Heart left ventricle (tissue), 16 donors: Measurements from ENCODE around the gene HCN4. TPM values are rescaled to one million over a fixed set of nuclear protein-coding genes. Genes with fewer than 3 reads are reported as not detected.
A peak's percentile ranks its signal among the peaks of the same experiment; 100 is the strongest.

Source experiments
- ATAC-seq, 4 donors: fragments of 200-7000 bp; cut with Tn5 transposase; one replicate each; pipeline ENCODE4 v1.9.1; 2020 to 2022; ENCODE audit warnings: moderate library complexity in 4 of 4, mild to moderate bottlenecking in 3 of 4, moderate number of reproducible peaks in 1 of 4
- DNase-seq, 5 donors: peaks; one replicate each; pipeline ENCODE4 v3.0.0-alpha.2; 2020
- H3K27ac ChIP-seq, 12 donors: fragments of 200-600 bp; sonication (generic) in 4 of 12; one replicate each; pipeline versions ENCODE4 v1.5.0 to v1.8.0; 2016 to 2022; ENCODE audit warnings: mild to moderate bottlenecking in 2 of 12
- H3K27me3 ChIP-seq, 9 donors: fragments of 200-600 bp; sonication (generic) in 2 of 9; one replicate each; pipeline versions ENCODE4 v1.5.1 to v1.8.0; 2016 to 2022; ENCODE audit warnings: mild to moderate bottlenecking in 3 of 9
- H3K36me3 ChIP-seq, 9 donors: fragments of 200-600 bp; sonication (generic) in 2 of 9; one replicate each; pipeline versions ENCODE4 v1.5.0 to v1.8.0; 2018 to 2022; ENCODE audit warnings: mild to moderate bottlenecking in 2 of 9
- H3K4me1 ChIP-seq, 12 donors: fragments of 200-600 bp; sonication (generic) in 4 of 12; one replicate each; pipeline versions ENCODE4 v1.5.0 to v1.8.0; 2016 to 2022; ENCODE audit warnings: mild to moderate bottlenecking in 3 of 12
- H3K4me3 ChIP-seq, 12 donors: fragments of 200-600 bp; sonication (generic) in 4 of 12; one replicate each; pipeline versions ENCODE4 v1.5.0 to v1.8.0; 2017 to 2022; ENCODE audit warnings: mild to moderate bottlenecking in 9 of 12, moderate library complexity in 4 of 12
- H3K9me3 ChIP-seq, 12 donors: fragments of 200-600 bp; sonication (generic) in 4 of 12; one replicate each; pipeline versions ENCODE4 v1.5.0 to v1.8.0; 2016 to 2022; ENCODE audit warnings: mild to moderate bottlenecking in 1 of 12
- POLR2A ChIP-seq, 2 donors: fragments of 450-650 bp; IDR thresholded peaks; one replicate each; pipeline ENCODE4 v1.6.1; 2017; ENCODE audit warnings: antibody characterized with exemption in 2 of 2, mild to moderate bottlenecking in 2 of 2, moderate library complexity in 2 of 2
- WGBS, 4 donors: extraction: QIAGEN DNeasy Blood & Tissue Kit in 2 of 4; methylation state at CpG; one replicate each; pipeline versions ENCODE4 v1.1.5 to v1.1.7; 2013 to 2018; 5-methylcytosine and 5-hydroxymethylcytosine counted together
- intact Hi-C, 10 donors: fragments of 100-400 bp; cut with DNase I; formaldehyde crosslinking; loops; one replicate each; pipeline versions ENCODE4 v1.11.1 to v1.14.2; 2022
- polyA plus RNA-seq, 2 donors: library from polyadenylated mRNA; stranded (reverse); fragments of 200-250 nt; gene quantifications; one replicate each; pipeline ENCODE4 v1.2.3, GENCODE V29; 2013
- total RNA-seq, 9 donors: library from RNA; depleted of rRNA in 2 of 9; stranded (reverse); fragments of >200 nt in 2 of 9; fragmentation: NEBNext Ultra II Directional in 3 of 9; extraction: Animal tissue kit (Norgen Biotek cat#: 25700) in 3 of 9; gene quantifications; one replicate each; pipeline versions ENCODE4 v1.1.0 to v1.2.4, GENCODE V29; 2016 to 2023
- TF ChIP-seq, protein P1 (sequence below), 12 donors: fragments of 200-600 bp; sonication (generic) in 4 of 12; IDR thresholded peaks; one replicate each; pipeline versions ENCODE4 v1.5.0 to v1.8.0; 2018 to 2022; ENCODE audit warnings: antibody characterized with exemption in 12 of 12, mild to moderate bottlenecking in 5 of 12
- donor health status: ischemic (EF 13 %, LVEDD 7.1; RV severe dilation, severe dysfunction).
- donor health status: healthy with polysubstance abuse.
- donor health status: DM: no; HTN: yes; CAD: no.
- donor health status: DM: no; HTN: no; CAD: no.
- donor health status: ischemic (EF 25% LVEDD 6.9; RV normal size, moderate dysfunction).
- donor health status: ischemic (EF 25% LVEDD 5.7; RV mildly dilated, moderate dysfunction).
- donor health status: healthy.
- donor health status: DM: yes; HTN: yes; CAD: no.
- donor health status: ischemic (EF 35%, LVEDD 5.7; RV mildly dilated, moderate dysfunction).
- donor health status: nonischemic (EF 11% LVEDD 7.7; RV severe dilation, severe dysfunction).
- donor health status: DM: yes; HTN: yes; CAD: no.
- donor health status: PGD.
- donor health status: ischemic (EF 29% LVEDD 5.4; RV normal size, mild dysfunction).
- donor health status: nonischemic (EF 23%, LVEDD 6.1; RV moderate dilation, normal function).

Gene HCN4
- total and polyA plus RNA-seq, 11 donors = 5.1 to 23.0 (median 8.4) TPM

DNA sequence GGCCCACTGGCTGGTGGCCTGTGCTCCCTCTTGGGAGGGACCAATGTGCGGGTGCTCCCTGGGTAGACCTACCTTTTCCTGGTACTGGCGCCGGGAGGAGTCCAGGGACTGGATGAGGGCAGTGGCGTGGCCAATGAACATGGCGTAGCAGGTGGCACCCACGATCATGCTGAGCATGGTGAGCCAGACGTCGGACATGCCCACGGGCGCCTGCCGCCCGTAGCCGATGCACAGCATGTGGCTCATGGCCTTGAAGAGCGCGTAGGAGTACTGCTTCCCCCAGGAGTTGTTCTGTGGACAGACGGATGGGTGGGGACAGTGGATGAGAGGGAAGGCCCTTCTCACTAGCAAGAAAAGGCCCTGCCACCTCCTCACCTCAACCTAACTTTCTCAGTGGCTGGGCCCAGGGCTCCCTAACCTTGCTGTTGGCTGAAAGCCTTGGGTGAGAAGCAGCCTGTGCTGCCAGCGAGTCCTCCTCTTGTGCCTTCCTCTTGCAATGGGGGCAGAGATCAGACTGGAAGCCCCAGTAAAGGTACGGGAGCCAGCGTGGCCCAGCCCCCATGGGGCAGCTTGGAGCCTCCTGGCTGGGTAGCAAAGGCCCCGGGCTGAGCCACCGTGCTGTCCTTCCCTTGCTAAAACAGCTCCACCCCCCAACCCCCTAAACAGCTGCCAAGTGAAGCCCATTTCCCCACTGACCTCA lies 39.1 kb downstream of the HCN4 start:
- Histone ChIP-seq H3K4me3 (no peak overlapping the region), H3K27me3 (peaks cover 0 to 6% (median 0%) of the 10 kb centered on the region in 9 donors), H3K9me3 (no peaks in the 10 kb centered on the region), H3K27ac (no peak overlapping the region), H3K36me3 (peaks cover 0 to 6% (median 0%) of the 10 kb centered on the region in 9 donors), H3K4me1 (peaks cover 0 to 21% (median 6%) of the 10 kb centered on the region in 12 donors)
- no peak for ATAC-seq
- no peak for TF ChIP-seq POLR2A (IDR thresholded peaks at IDR 0.05)
- TF ChIP-seq, protein P1, sequence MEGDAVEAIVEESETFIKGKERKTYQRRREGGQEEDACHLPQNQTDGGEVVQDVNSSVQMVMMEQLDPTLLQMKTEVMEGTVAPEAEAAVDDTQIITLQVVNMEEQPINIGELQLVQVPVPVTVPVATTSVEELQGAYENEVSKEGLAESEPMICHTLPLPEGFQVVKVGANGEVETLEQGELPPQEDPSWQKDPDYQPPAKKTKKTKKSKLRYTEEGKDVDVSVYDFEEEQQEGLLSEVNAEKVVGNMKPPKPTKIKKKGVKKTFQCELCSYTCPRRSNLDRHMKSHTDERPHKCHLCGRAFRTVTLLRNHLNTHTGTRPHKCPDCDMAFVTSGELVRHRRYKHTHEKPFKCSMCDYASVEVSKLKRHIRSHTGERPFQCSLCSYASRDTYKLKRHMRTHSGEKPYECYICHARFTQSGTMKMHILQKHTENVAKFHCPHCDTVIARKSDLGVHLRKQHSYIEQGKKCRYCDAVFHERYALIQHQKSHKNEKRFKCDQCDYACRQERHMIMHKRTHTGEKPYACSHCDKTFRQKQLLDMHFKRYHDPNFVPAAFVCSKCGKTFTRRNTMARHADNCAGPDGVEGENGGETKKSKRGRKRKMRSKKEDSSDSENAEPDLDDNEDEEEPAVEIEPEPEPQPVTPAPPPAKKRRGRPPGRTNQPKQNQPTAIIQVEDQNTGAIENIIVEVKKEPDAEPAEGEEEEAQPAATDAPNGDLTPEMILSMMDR (IDR thresholded peaks at IDR 0.05) = no peak
- peak in 1 of 5 donors; percentile 25 for DNase-seq
- intact Hi-C loops = loop anchor here in 1 of 10 donors (10.0 kb wide), 1 partner anchor 215 kb away; no protein-coding TSS in a partner anchor
- 87 to 88% (median 88%) methylated on average over 18 to 21 of the region's 21 CpGs for WGBS, 4 donors

DNA sequence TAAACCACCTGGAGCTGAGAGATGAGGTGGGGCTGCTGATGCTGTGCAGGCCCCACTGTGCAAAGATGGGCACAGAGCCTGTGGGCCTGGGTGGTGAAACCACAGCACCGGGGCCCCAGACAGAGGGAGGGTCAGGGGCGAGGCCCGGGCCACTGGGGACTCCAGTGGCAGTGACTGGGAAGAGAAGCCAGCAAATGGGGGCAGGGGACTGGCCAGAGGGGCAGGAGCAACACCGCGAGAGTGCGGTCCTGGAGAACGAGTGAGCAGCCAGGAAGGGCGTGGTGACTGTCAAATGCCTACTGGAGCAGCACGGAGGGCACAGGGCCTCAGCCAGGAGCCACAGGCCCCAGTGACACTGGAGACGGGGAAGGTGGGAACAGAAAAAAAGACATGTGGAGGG lies 39.8 kb downstream of the HCN4 start:
- Histone ChIP-seq H3K4me3 (no peak overlapping the region), H3K27me3 (peaks cover 0 to 6% (median 0%) of the 10 kb centered on the region in 9 donors), H3K36me3 (peaks cover 0 to 6% (median 0%) of the 10 kb centered on the region in 9 donors), H3K4me1 (peaks cover 0 to 21% (median 6%) of the 10 kb centered on the region in 12 donors), H3K27ac (no peak overlapping the region), H3K9me3 (no peaks in the 10 kb centered on the region)
- DNase-seq (peak in 1 of 5 donors; percentile 40), ATAC-seq (no peak)
- 80 to 83% (median 81%) methylated on average over 10 of the region's 10 CpGs for WGBS, 4 donors
- intact Hi-C loops = loop anchor here in 1 of 10 donors (10.0 kb wide), 1 partner anchor 216 kb away; no protein-coding TSS in a partner anchor
- no peak for TF ChIP-seq POLR2A (IDR thresholded peaks at IDR 0.05)
- TF ChIP-seq, protein P1 (IDR thresholded peaks at IDR 0.05) = no peak

DNA sequence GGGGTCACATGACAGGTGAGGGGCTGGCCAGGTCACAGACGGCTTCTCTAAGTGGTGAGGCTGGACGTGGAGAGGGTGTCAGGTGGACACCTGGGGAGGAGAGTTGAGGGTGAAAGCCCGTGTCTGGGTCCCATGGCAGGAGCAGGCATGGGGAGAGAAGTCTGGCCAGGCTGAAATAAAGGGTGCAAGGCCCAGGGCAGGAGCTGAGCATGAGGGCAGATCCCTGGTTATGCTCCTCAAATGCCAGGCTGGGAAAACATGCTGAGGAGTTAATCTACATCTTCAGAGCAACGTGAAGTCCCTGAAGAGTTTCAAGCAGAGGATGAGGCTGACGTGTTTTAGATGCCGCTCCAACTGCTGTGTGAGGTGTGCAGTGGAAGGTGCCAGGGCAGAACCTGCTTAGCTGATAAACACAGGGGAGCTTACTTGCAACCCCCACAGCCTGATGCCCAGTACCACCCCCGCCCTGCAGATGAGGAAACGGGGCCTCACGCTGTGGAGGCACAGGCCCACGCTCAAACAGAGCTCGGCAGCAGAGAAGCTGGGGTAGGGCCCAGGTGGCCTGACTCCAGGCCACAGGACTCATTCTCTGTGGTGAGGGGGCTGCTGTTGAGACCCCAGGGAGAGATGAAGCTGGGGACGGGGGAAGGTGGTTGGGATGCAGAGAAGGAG lies 40.5 kb downstream of the HCN4 start:
- Histone ChIP-seq H3K4me3 (no peak overlapping the region), H3K36me3 (peaks cover 0 to 11% (median 0%) of the 10 kb centered on the region in 9 donors), H3K27ac (no peak overlapping the region), H3K9me3 (no peaks in the 10 kb centered on the region), H3K27me3 (peaks cover 0 to 6% (median 0%) of the 10 kb centered on the region in 9 donors), H3K4me1 (peaks cover 0 to 21% (median 6%) of the 10 kb centered on the region in 12 donors)
- intact Hi-C loops = loop anchor here in 1 of 10 donors (10.0 kb wide), 1 partner anchor 217 kb away; no protein-coding TSS in a partner anchor
- WGBS, 4 donors = 84 to 91% (median 86%) methylated on average over 12 of the region's 12 CpGs
- no peak for ATAC-seq
- DNase-seq = peak in 2 of 5 donors; percentile 18 to 44
- TF ChIP-seq POLR2A (IDR thresholded peaks at IDR 0.05) = no peak
- TF ChIP-seq, protein P1 (IDR thresholded peaks at IDR 0.05) = no peak

DNA sequence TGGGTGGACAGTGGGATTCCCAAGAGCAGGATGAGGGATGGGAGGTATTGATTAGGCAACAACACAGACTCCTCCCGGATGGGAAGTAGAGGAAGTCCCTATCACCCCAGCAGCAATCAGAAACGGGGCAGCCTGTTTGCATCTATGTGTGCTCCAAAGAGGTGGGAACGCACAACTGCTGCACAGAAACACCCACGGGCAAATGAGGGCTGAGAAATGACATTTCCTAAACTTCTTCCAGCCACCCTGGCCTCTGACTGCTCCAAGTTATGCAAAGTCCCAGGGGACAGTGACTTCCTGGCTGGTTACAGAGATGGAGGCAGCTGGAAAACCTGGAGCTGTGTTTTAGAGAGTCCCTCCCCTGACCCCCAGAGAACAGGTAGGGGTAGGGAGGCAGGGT lies 42.6 kb downstream of the HCN4 start:
- Histone ChIP-seq H3K36me3 (peaks cover 0 to 16% (median 0%) of the 10 kb centered on the region in 9 donors), H3K27ac (no peak overlapping the region), H3K9me3 (no peaks in the 10 kb centered on the region), H3K27me3 (peaks cover 0 to 10% (median 0%) of the 10 kb centered on the region in 9 donors), H3K4me3 (no peak overlapping the region), H3K4me1 (peaks cover 0 to 19% (median 6%) of the 10 kb centered on the region in 12 donors)
- no peak for TF ChIP-seq POLR2A (IDR thresholded peaks at IDR 0.05)
- TF ChIP-seq, protein P1 (IDR thresholded peaks at IDR 0.05) = no peak
- peak in 2 of 5 donors; percentile 13 to 21 for DNase-seq
- no peak for ATAC-seq
- intact Hi-C loops = loop anchor here in 1 of 10 donors (10.0 kb wide), 1 partner anchor 219 kb away; no protein-coding TSS in a partner anchor
- WGBS, 4 donors = 36 to 52% (median 51%) methylated on average over 4 of the region's 4 CpGs
